Pulmonary artery endothelial cell (primary cell): ENCODE results near the gene MARCOL. TPM values are rescaled to one million over a fixed set of nuclear protein-coding genes. Genes with fewer than 3 reads are reported as not detected.

Source experiments
- DNase-seq: peaks from one replicate; pipeline ENCODE4 v3.0.0-alpha.2; 2011; ENCODE audit warnings: low read depth, low spot score
- total RNA-seq: library from RNA; depleted of rRNA; stranded (reverse); fragments of >200 nt; gene quantifications from 2 replicates; pipeline ENCODE4 v1.2.3, GENCODE V29; 2014

MARCOL gene
- not detected in 2 replicates for total RNA-seq

- DNase-seq = no peak
Observed at GRCh38 chr5:148238418-148238794, at the start of gene MARCOL. MARCOL (plus strand) TSS chr5:148238525; CDS start chr5:148238598, 73 bp downstream.

DNA sequence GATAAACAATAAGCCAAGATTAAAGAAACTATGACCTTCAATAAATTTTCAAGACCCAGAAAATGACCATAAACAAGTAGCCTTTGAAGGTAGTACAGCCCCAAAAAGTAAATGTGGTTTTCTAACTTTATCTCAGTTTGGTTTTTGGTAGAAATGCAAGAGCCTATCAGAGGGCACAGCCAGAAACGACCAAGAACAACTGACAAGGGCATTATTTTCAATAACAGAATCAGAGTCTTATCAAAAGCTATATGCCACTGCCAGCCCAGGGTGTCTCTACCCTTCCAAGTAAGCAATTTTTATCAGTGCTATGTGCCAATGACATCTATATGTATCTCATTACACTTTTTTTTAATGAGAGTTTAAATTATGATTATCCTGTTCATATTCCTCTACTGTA, 47.3 kb upstream of the MARCOL start:
- no peak for DNase-seq

- DNase-seq = no peak
Observed at GRCh38 chr5:148193202-148193601, 45.1 kb upstream of the MARCOL start.

- DNase-seq = no peak
Observed at GRCh38 chr5:148201151-148201550, 37.2 kb upstream of the MARCOL start.

DNA sequence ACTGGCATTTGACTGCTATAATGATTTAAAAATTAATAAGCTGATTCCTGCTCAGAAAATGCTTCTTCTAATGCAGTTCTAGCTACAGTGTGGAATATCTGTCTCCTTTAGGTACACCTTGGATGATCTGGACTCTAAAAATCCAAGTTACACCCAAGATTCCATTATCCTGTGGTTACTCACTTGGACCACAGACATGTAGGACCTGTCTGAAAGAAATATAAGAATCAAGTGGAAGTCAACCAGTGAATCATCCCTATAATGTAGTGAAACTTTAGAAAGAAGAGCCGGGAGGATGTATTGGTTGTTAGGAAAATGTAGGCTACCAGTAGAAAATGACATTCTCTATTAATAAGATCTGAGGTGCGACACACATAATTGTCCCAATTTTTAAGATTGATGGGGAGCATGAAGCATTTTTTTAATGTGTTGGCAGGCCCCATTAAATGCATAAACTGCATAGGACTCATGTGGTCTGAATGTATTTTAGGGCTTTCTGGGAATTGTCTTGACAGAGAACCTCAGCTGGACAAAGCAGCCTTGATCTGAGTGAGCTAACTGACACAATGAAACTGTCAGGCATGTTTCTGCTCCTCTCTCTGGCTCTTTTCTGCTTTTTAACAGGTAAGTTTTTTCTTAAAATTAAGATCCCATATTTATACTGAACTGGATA, 35.7 kb upstream of the MARCOL start, which contains the start of gene SPINK6:
TSS of gene SPINK6 (plus strand) at position 512 of the 673 bp plus-strand sequence. CDS start at position 567, 55 bp downstream.
- no peak for DNase-seq

DNA sequence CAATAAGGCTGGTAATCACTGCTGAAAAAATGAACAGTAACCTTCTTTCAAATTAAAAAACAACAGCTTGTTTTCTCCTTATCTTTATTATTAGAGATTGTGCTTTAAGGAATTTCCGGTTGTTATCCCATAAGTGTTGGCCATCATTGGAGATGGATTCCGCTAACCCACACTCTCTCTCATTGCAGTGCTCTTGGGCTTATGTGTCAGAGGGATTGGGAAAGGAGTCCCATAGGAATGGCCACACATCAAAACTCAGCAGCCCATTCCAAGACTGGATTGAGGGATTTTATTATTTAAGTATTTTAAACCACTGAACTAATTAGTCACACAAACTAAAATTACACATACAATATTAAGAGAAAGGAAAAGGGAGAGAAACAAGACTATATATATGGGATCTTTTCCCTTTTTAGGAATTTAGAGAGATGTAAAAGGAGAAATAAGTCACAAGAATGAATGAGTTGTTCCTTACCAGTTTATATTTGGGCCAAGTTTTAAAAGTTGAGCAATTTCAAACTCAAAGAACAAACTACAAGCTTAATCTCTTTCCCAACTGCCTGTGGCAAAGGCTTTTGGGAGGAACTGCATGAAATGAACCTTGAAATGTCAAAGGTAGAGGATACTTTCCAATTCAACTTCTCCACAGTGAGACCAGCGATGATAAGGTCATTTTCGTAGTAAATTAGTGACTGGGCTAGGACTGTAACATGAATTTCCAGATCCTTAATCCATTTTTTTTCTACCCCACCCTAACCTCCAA, 33.1 kb upstream of the MARCOL start:
- no peak for DNase-seq

- DNase-seq = no peak
Observed at GRCh38 chr5:148205865-148206264, 32.5 kb upstream of the MARCOL start.

- DNase-seq = no peak
Observed at GRCh38 chr5:148206620-148207019, 31.7 kb upstream of the MARCOL start.

GRCh38 chr5:148208226-148208625, 30.1 kb upstream of the MARCOL start:
- DNase-seq = no peak

DNA sequence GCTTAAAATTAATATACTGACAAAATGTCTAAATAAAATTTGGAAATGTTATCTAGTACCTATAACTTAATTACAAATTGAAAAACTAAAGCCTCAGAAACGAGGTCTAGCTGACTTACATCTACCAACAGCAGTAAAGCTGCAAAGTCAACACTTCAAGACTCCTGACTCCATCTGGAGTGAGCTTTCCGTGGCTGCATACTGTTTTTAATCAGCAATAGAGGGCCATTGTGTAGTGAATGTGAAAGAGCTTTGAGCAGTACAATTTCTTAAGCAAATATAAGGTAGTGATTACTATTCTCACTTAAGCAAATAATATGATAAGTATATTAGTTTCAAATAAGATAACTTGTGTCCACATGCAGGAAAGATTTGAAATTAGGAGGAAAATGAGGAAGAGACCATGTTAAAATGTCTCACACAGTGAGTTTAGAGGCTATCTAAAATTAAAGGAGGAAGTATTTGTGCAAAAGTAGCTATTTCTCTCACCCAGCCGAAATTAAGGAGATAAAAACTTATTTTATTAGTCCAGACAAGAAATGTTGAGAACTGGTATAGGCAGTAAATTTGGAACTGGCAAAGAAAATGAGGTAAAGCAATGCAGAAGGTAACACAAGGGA, 29.1 kb upstream of the MARCOL start:
- no peak for DNase-seq

DNA sequence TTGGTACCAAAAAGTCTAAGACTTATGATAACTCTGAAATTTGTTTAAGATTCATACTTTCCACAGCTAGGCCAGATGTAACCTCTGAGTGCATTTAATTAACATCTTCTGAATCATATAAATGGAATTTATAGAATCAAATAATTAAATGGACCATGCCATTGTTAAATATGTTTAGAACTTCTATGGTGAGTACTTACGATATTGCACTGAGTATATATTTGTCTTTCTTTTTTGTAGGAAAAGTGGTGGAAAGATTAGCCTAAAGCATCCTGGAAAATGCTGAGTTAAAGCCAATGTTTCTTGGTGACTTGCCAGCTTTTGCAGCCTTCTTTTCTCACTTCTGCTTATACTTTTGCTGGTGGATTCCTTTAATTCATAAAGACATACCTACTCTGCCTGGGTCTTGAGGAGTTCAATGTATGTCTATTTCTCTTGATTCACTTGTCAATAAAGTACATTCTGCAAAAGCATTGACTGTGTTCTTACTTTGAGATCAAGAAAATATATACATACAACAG, 23.6 kb upstream of the MARCOL start:
- no peak for DNase-seq

DNA sequence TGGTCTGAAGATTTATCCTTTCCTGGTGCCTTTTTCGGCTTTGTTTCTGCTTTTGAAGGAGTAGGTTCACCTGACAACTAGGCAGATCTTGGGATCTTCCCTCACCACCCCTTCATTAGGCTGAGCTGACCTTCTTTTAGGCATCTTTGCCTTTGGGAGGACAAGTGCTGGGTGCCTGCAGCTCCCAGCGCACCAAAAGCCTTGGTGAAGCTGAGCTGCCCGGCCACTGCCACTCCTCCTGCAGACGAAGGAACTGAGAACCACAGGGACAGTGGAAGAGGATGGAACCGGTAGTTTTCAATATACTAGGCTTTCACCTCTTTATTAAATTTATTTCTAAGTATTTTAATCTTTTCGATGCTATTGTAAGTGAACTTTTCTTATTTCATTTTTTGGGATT, 16.8 kb upstream of the MARCOL start:
- no peak for DNase-seq

DNA sequence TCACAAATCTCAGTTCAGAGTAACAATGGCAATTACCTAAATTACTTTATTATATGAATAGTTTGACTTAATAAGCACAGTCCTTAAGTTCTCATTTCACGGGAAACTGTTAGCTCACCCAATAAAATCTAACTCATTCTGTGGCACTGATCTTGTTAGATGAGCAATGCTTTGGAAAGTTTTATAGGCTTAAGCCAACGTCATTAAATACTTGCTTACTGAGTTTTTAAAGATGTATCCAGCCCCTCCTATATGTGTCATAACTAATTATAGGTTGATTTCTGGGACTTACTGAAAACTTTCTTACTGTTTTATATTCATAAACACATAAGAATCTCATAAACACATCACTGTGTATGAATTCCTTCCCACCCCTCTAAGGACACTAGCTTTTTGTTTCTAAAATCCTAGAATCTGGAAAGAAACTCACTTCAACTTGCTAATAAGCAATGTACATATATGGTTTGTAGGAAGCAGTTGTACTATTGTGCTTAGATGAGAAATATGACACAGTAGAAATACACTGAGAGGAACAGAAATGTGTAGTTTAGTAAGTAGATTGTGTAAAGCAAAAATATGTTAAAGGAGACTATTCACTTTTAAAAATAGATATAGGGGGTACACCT, 14.1 kb upstream of the MARCOL start:
- no peak for DNase-seq

DNA sequence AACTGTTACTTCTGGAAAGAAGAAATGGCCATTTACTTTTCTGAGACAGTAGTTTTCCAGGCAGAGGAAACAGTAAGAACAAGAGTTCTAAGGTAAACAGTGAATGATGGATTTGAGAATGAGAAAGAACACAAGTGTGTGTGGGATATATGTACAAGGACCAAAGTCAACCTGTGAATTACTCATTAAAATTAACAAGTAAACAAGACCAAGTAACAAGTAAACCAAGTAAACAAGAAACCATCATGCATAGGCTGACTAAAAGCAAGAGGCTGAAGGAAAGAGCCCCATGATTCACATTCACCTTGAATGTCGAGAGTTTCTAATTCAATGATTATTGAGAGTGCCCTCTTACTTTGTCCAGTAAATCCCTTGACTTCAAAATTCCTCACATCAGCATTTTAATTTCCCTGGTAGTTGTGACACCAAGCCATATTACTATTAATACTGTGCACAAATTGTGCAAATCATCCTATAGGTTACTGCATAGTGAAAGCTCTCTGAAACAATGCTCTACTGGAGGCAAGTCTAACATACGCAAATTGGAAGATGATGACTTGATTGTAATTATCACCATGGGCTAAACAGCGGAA, 9.8 kb upstream of the MARCOL start:
- no peak for DNase-seq

DNA sequence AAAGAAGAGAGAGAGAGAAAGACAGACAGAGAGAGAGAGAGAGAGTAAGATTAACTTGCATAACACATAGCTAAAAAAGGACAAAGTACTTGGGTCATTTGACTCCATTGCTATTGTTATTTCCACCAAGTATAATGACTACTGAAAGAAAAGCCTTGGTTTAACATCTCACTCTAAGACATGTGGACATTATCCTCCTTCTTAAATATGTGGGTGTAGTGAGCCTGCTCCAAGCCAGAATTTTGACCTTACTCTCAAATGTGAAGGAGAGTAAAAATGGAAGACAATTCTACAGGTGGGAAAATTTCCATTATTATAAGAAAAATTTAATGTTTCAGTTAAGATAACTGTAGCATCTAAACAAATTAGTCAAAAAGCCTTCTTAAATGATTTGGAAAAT, 8.5 kb upstream of the MARCOL start:
- no peak for DNase-seq

GRCh38 chr5:148230240-148230639, 8.1 kb upstream of the MARCOL start:
- no peak for DNase-seq

- DNase-seq = no peak
Observed at GRCh38 chr5:148237785-148238417, 424 bp upstream of the MARCOL start.

DNA sequence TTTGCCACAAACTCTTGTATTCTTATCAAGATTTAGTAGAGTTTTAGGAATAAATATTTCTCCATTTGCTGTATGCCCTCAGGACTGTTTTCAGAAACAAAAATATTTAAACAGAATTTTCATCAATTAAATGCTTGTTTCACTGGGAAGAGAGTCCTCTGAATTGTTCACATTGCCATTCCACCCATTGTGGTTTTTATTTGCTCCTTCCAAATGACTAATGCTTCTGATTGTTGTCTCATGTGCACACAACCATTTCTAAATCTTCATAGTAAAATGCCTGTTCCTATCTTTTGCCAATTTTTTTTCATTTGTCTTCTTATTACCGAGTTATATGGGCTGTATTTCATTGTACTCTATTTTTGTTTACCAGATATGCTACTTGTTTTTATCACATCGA, 10.6 kb downstream of the MARCOL start:
- DNase-seq = no peak

- DNase-seq = no peak
Observed at GRCh38 chr5:148255456-148255855, 17.1 kb downstream of the MARCOL start.

- no peak for DNase-seq
Observed at GRCh38 chr5:148259288-148259687, 21.0 kb downstream of the MARCOL start.

GRCh38 chr5:148261221-148261620, 22.9 kb downstream of the MARCOL start:
- no peak for DNase-seq
